GM13977 (cell line): Measurements from ENCODE around the gene STOX1.

Experiments
- DNase-seq: peaks from one replicate; pipeline ENCODE4 v3.0.0; 2012; ENCODE audit warnings: low spot score
- in situ Hi-C: fragments of 300-500 bp; cut with MboI; formaldehyde crosslinking; loops from one replicate; pipeline ENCODE4 v1.12.0; 2022; ENCODE audit warnings: low sequenced_read_pairs, low pct_unique_long_range_greater_than_20kb, mixed read lengths, inconsistent platforms; ENCODE audit not compliant: unreplicated experiment
- TF ChIP-seq, protein P1 (sequence below): IDR thresholded peaks from 2 replicates; pipeline ENCODE4 v1.5.1; 2012; ENCODE audit warnings: mild to moderate bottlenecking, control low read depth; ENCODE audit not compliant: insufficient read depth; ENCODE audit errors: extremely low read depth, missing control alignments

STOX1 gene

DNA sequence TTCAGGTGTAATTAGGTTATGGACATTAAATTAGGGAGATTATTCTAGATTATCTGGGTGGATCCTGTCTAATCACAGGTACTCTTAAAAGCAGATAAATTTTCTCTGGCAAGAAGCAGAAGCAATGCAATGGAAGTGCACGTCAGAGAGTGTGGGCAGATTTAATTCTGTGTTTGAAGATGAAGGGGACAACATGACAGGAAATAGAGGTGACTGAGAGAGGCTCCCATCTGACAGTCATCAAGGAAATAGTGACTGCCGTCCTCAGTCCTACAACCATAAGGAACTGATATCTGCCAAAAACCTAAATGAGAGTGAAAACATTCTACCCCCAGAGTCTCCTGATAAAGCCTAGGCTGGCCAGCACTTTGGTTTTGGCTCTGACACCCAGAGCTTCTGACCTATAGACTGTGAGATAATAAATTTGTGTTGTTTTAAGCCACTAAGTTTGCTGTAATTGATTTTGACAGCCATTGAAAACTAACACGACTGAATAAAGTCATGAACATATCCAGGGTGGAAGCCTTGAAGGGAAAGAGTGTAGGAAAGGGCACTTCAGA, 43.3 kb downstream of the STOX1 start:
- in situ Hi-C loops, result no loop called here
- no peak for DNase-seq
- TF ChIP-seq, protein P1, sequence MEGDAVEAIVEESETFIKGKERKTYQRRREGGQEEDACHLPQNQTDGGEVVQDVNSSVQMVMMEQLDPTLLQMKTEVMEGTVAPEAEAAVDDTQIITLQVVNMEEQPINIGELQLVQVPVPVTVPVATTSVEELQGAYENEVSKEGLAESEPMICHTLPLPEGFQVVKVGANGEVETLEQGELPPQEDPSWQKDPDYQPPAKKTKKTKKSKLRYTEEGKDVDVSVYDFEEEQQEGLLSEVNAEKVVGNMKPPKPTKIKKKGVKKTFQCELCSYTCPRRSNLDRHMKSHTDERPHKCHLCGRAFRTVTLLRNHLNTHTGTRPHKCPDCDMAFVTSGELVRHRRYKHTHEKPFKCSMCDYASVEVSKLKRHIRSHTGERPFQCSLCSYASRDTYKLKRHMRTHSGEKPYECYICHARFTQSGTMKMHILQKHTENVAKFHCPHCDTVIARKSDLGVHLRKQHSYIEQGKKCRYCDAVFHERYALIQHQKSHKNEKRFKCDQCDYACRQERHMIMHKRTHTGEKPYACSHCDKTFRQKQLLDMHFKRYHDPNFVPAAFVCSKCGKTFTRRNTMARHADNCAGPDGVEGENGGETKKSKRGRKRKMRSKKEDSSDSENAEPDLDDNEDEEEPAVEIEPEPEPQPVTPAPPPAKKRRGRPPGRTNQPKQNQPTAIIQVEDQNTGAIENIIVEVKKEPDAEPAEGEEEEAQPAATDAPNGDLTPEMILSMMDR, result no peak

DNA sequence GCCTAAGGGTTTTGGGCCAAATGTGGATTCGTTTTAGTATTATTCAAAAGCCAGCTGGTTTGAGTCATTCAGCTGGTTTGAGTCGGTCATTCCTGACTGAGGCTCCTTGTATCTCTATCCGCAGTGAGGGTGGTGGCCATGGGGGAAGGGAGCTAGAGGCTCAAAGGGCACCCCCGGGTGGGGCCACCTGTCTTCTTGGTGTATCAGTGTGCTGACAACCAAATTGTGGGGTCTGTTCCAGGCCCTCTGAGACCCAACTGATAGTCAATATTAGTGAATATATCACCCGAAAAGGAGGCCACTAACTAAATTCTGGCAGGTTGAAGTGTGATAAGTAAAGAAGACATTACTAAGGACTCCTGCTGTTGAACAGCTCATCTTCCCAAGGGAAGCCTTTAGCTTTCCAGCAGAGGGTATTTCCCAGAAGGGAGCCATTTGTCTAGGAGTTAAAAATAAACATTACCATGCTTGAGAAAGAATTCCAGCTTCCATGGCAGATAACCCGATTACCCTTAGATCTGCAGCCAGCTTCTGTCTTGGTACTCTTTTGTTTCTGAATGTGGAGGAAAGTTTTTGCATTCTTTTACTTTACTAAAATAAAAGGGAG, 43.9 kb downstream of the STOX1 start:
- TF ChIP-seq, protein P1, result no peak
- in situ Hi-C loops, result no loop called here
- no peak for DNase-seq

DNA sequence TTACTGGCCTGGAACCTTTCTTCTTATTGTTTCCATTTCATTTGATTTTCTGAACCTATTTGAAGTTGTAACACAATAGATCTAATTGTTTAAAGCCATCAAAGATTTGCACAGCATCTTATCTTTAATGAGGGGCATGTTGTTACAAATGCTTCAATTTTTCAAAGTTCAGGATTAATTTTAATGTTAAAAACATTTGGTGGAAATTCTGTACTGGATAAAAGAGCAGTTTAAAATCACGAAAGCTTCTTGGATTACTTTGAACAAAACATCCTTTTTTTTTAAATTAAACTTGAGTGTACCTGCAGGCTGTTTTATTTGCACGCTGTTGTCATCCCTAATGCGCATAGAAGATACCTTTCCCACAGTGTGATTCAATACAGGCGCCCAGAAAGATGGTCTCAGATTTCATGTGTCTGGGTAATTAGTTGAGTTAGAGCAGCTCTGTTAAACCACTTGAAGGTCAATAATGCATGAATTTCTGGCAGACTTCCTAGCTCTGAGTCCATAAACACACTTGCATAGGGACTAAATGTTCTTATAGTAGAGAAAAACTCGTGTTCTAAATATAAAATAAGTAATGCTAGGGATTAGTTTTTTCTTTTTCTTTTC, 44.5 kb downstream of the STOX1 start:
- in situ Hi-C loops, result no loop called here
- DNase-seq, result no peak
- TF ChIP-seq, protein P1, result no peak

DNA sequence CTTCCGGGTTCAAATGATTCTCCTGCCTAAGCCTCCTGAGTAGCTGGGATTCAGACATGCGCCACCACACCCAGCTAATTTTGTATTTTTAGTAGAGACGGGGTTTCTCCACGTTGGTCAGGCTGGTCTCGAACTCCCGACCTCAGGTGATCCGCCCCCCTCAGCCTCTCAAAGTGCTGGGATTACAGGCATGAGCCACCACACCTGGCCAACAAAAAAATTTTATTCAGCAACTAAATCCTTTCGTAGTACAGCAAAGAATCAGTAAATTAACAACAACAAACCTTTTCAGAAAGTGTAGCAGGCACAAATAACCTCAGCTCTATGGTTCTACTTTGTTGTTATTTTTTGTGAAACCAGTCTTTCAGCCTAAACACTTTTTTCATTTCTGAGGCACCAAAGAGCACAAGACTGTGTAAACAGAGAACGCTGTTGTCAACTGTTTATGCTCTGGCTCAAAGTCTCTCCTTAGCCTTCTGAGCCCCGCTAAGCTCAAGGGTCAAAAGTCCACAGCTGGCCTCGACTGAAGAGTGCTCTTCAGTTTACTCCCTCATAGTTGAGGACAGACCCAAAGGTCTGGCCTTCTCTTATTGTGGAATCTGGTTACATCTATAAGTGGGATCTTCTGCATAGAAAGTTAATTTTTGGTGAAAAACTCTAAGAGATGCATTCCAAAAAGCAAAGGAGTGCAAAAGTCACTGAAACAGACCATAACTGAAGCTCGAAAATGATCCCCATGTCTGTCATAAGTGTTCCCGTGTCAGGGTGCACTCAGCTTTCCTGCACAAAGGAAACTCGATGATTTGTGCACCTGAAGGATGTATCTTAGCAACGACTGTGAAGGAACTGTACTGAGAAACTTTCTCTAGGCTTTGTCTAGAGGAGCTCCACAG, 49.2 kb downstream of the STOX1 start:
- in situ Hi-C loops, result no loop called here
- TF ChIP-seq, protein P1, result no peak
- no peak for DNase-seq

DNA sequence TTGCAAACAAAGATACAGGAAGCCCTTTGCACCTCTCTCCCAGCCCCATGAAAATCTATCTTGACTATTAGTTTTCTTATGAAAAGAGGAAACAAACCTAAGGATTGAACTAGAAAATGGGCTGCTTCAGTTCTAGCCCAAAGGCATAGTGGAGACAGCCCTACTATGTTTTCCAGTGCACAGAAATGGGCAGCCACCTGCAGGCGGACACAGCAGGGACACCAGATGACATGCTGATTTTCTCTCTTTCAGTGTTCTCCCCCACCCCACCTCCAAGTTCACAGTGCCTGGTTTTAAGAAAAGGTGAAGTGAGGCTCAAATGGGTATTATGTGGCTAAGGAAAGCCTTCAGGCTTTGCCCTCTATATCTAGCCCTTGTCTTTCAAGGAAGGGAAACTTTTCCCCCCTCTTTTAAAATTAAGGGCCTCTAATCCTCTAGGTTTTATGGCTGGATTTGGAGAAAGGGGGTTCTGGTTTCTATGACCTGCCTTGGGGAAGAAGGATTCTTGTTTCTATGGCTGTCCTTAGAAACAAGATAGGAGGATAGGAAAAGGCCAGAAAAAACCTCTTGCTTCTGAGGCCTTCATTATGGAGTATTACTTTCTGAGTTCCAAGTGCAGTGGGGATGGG, 50.3 kb downstream of the STOX1 start:
- in situ Hi-C loops, result no loop called here
- TF ChIP-seq, protein P1, result no peak
- DNase-seq, result no peak

DNA sequence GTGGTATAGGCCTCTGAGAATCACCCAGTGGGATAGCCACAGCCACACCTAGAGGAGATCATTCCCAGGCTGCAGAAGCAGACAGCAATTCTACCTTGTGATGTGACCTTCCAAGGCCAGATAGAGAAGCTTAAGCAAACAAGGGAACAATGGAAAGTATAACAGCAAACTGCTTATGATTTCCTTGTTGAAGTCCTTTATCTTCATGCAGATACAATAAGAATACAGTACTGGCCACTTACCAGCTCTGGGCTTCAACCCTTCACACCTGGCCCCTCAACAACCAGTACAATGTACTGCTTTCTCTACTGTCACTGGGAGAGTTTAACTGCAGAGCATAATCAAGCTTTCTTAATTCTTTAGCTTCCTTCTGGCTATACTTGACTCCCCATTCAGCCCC, 51.2 kb downstream of the STOX1 start:
- in situ Hi-C loops, result no loop called here
- DNase-seq, result no peak
- TF ChIP-seq, protein P1, result no peak
